HG03442 (cell line): Measurements from ENCODE around the gene RAB3GAP2.
A peak's percentile ranks its signal among the peaks of the same experiment; 100 is the strongest.
"Not testable (repeated sequence)": the region's sequence is repeated elsewhere in the genome, so short reads cannot be mapped to it uniquely, and the experiment has no call there.

Experiments used
- ATAC-seq: cut with Tn5 transposase; IDR thresholded peaks from one replicate; pipeline ENCODE4 v1.9.1; 2021; ENCODE audit warnings: mild to moderate bottlenecking, moderate library complexity; ENCODE audit not compliant: unreplicated experiment

The RAB3GAP2 gene, protein sequence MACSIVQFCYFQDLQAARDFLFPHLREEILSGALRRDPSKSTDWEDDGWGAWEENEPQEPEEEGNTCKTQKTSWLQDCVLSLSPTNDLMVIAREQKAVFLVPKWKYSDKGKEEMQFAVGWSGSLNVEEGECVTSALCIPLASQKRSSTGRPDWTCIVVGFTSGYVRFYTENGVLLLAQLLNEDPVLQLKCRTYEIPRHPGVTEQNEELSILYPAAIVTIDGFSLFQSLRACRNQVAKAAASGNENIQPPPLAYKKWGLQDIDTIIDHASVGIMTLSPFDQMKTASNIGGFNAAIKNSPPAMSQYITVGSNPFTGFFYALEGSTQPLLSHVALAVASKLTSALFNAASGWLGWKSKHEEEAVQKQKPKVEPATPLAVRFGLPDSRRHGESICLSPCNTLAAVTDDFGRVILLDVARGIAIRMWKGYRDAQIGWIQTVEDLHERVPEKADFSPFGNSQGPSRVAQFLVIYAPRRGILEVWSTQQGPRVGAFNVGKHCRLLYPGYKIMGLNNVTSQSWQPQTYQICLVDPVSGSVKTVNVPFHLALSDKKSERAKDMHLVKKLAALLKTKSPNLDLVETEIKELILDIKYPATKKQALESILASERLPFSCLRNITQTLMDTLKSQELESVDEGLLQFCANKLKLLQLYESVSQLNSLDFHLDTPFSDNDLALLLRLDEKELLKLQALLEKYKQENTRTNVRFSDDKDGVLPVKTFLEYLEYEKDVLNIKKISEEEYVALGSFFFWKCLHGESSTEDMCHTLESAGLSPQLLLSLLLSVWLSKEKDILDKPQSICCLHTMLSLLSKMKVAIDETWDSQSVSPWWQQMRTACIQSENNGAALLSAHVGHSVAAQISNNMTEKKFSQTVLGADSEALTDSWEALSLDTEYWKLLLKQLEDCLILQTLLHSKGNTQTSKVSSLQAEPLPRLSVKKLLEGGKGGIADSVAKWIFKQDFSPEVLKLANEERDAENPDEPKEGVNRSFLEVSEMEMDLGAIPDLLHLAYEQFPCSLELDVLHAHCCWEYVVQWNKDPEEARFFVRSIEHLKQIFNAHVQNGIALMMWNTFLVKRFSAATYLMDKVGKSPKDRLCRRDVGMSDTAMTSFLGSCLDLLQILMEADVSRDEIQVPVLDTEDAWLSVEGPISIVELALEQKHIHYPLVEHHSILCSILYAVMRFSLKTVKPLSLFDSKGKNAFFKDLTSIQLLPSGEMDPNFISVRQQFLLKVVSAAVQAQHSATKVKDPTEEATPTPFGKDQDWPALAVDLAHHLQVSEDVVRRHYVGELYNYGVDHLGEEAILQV (N-terminal part only)

DNA sequence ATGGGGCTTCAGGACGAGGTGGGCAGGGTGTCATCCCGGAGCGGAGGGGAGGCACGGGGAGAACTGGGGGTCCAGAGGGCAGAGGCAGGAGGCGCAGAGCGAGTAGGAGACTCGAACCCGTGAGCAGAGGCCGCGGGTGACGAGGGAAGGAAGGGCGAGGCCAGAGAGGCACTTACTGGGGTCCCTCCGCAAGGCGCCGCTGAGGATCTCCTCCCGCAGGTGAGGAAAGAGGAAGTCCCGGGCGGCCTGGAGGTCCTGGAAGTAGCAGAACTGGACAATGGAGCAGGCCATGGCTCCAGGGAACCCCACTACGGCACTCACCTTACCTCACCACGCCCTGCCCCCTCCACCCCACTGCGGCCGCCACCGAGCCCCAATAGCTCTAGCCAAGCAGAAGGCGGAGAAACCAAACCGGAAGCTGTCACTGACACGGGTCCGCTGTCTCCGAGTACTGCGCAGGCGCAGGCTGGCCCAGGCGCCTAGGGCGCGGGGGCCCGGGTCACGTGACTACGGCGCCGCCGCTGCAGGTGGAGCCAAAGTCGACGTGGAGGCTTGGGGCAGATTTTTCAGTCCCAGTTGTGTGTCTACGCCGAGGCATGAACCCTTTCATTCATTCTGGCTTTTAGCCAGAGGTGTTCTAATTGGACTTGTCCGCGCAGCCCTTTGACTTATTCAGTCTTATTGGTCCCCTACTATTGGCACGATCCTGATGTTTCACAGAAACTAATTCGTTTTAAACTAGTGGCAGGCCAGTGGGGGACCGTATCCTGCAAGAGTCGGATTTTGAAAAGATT lies at the start of gene RAB3GAP2:
TSS of gene RAB3GAP2 (minus strand) at position 407 of the 794 bp plus-strand sequence. CDS start at position 291, 116 bp downstream.
- peak; percentile 96 for ATAC-seq

DNA sequence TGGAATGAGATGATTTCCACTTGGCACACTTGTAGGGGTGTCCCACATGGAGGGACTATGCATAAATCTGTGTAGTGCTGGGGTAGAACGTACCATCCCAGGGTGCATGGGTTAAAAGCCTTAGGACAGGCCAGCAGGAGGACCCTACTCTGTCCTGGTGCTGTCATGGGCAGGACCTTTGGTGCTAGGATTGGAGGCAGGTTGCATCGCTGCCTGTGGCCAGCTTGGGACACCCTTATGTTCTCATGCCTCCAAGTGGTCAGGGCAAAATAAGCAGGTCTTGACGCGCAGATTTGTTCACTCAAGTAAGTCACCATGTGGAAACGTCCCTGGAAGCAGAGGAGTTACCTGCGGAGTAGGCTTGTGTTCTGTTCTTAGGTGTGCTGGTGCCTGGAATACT lies 49.5 kb upstream of the RAB3GAP2 start:
- ATAC-seq, result no peak

DNA sequence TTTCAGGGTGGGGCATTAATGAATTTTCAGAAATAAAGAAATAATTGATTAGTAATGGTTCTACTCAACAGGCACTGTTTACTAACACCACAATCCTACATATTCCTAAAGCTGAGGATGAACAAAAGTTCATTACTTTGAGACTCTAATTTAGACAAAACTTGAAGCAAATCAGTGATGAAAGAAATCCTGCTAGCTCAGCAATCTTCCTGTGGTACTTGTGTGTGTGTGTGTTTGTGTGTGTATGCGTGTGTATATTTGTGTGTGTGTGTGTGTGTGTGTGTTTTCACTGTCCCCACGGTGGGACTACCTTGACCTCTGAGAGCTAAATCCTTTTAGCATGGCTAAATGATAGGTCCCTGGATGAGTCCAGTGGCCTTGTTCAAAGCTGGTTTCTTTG lies 48.5 kb upstream of the RAB3GAP2 start:
- no peak for ATAC-seq

DNA sequence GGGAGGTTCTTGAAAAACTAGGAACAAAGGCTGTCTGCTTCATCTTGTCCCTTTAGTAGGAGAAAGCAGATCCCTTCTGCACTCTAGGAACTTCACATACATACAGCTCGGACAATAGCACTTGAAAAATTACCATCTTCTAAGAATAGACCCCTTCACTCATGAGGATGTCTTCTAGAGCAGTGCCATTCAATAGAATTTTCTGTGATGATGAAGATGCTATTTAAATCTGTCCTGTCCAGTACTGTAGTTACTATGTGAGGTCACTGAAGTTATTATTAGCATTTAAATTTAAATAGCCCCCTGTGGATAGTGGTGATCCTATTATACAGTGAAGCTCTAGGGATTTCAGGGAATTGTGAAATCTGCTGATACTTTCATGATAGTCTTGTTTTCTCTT lies 46.4 kb upstream of the RAB3GAP2 start:
- no peak for ATAC-seq

DNA sequence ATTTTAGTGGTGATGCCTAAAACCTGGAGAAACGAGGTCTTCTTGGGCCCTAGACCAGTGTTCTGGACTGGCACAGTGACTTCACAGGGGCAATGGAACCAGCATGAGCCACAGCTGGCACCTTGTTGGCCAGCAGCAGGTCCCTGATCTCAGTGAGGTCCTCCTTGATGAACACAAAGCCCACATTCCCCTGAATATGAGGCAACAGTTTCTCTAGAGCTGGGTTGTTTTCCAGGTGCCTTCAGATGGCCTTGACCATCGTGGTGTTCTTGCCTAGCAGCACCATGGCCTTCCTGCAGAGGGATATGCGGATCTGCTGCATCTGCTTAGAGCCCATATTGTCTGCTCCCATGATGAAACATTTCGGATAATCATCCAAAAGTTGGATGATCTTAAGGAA lies 44.9 kb upstream of the RAB3GAP2 start:
- ATAC-seq, result no peak

DNA sequence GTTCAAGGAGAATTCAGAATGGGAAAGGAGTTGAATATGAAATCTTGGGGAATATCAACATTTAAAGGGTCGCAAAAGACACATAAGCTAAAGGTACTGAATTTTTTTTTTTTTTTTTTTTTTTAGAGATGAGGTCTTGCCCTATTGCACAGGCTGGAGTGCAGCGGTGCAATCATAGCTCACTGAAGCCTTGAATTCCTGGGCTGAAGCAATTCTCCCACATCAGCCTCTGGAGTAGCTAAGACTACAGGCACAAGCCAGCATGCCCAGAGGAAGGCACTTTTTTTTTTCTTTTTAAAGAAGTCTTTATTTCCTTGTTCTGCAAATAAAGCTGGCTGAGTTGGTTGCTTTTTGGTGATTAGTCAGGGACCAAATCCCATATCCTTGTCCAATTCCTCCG lies 44.1 kb upstream of the RAB3GAP2 start:
- ATAC-seq, result no peak

DNA sequence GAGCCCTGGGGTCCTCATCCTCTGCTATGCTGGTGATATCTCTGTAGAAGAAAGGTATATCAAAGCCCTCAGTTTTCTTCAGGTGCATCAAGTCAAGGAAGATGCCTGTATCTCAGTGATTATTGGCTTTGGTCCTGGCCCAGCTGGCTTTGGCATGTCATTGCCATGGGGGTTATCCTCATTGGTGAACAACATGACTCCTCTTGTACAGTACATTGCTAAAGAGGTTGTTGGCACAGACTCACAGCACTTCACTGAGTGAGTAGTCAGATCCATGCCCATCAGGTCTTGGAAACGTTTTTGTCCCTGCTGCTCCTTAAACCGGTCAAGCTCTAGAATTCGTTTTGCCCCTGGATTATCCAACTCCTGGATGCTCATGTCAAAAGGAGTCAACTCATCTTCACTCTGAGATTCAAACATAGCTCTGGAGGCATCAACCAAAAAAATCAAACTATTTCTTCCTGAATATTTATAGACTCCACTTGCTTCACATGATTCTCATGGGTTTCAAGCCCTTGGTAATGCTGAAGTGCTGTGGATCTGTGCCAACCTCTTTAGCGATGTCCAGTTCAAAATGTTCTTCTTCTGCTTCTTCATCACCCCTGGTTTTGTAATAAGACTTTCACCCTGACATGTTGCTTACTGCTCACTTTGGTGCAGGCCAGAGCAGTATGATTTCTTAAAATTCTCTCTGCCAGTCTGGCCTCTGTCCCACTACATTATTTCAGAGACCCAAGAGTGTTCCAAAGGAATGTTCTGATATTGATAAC lies 43.0 kb upstream of the RAB3GAP2 start:
- no peak for ATAC-seq

DNA sequence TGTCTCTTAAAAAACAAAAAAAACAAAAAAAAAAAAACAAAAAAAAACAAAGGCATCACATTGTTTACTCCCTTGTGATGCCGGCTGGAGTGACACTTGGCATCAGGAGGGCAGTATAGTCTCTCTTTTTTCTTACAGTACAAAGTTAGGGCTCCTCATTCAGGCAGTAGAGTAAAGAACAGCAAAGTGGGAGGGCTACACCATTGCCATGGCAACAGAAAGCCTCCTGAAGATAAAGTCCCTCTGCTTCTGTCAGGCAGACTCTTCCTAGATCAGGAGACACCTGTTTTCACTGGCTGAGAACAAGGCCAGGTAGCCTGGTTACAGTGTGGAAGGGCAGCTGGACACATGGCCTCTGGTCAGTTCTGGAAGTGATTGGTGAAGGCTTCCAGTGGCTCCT lies 41.3 kb upstream of the RAB3GAP2 start:
- ATAC-seq, result no peak

DNA sequence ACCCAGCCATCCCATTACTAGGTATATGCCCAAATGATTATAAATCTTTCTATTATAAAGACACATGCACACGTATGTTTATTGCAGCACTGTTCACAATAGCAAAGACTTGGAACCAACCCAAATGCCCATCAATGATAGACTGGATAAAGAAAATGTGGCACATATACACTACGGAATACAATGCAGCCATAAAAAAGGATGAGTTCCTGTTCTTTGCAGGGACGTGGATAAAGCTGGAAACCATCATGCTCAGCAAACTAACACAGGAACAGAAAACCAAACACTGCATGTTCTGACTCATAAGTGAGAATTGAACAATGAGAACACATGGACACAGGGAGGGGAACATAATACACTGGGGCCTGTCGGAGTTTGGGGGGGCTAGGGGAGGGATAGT lies 37.9 kb upstream of the RAB3GAP2 start:
- not testable (repeated sequence) for ATAC-seq

DNA sequence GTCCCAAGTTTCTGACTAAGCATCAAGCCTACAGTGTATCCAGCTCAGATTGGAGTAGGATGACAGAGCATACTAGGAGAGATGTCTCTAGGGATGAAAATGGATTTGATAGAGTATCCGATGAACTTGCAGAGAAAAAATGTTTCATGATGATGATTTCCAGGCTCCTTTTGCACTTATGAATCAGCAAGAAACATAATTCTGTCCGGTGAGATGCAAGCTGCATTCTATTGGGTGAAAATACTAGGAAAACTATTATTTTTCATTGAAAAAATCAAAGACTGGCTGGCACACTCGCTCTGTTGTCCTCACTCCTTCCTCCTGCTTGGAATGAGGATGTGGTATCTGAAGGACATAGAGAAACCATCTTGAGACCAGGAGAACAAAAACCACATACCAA lies 35.4 kb upstream of the RAB3GAP2 start:
- ATAC-seq, result no peak

DNA sequence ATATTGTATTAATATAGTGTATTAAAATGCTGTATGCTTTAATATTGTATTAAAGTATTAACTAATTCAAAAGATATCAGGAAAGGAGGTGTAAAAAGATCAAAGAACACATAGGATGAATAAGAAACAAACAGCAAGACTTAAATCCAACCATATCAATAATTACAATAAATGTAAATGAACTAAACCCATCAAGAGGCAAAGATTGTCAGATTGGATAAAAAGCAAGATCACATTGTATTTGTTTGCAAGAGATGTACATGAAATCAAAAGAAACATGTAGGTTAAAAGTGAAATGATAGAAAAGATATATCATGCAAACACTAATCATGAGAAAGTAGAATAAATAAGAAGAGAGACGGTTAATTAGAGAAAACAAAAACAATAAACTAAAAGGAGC lies 34.1 kb upstream of the RAB3GAP2 start:
- no peak for ATAC-seq

DNA sequence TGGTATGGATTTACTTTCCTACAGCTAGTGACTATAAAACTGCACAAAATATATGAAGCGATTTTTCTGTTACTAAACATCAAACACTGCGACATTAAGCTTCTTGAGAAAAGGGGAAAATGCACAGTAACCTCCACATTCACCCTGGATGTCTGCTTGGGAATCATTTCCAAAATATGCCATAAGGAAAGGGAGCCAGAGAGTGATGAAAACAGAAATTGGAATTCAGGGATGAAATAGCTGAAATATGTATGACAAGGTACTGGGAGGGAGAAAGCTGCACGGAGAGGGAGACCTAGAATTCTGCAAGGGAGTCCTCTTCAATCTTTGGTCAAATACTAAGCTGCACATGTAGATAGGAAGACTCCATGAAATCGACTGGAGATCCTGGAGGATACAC lies 31.6 kb upstream of the RAB3GAP2 start:
- ATAC-seq, result no peak

DNA sequence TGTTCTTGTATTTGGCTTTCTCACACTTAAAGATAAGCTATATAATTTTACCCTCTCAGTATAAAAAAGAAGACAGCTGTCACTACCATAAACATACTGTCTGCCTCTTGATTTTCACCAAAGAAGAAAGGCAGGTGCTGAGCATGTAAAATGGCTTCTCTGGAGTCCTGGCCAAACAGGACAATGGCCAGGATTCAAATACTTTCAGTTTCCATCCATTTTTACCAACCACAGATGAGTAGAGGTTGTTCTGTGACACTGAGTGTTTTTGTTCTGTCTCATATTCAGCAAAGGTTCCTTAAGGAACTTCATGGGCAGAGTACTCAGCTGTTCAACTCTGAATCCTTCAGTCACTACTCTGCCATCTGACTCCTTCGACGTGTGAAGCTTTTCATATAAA lies 29.4 kb upstream of the RAB3GAP2 start:
- no peak for ATAC-seq

DNA sequence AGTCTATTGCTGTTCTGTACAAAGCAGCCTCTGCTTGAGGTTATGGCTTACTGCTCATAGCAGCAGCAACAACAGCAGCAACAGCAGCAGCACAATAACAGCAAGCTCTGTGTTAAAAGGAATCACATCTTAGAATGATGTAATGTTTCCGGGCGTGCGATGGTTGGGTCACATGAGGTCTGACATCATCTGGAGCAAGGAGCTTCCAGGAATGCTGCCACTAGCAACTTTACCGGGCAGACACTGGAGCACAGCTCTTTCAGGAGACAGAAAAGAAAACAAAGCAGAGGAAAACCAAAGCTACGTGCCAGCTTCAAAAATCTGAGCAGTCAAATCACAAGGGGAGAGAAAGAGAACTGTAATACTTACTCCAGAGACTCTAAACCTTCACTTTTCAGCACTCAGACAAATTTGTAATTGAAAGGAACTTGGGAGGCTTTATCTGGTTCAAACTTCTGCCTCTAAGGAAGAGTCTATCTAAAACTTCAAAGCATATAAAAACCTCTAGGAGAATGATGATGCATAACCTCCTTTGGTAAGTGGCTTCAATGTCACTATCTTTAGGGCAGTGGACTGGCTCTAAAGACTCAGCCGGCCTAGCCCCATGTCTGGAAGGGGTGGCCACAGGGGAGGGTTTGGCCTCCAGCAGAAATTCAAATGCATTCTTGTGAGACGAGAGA lies 28.3 kb upstream of the RAB3GAP2 start:
- ATAC-seq, result no peak

DNA sequence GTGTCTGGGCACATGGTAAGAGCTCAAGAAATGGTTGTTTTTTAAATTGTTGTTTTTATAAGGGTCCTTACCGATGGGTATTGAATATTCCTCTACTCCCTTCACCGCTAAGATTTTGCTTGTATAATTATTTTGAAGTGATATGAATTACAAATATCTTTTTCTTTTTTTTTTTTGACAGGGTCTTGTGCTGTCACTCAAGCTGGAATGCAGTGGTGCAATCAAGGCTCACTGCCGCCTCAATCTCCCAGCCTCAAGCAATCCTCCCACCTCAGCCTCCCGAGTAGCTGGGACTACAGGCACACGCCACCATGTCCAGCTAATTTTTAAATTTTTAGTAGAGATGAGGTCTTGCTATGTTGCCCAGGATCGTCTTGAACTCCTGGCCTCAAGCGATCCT lies 27.1 kb upstream of the RAB3GAP2 start:
- no peak for ATAC-seq

DNA sequence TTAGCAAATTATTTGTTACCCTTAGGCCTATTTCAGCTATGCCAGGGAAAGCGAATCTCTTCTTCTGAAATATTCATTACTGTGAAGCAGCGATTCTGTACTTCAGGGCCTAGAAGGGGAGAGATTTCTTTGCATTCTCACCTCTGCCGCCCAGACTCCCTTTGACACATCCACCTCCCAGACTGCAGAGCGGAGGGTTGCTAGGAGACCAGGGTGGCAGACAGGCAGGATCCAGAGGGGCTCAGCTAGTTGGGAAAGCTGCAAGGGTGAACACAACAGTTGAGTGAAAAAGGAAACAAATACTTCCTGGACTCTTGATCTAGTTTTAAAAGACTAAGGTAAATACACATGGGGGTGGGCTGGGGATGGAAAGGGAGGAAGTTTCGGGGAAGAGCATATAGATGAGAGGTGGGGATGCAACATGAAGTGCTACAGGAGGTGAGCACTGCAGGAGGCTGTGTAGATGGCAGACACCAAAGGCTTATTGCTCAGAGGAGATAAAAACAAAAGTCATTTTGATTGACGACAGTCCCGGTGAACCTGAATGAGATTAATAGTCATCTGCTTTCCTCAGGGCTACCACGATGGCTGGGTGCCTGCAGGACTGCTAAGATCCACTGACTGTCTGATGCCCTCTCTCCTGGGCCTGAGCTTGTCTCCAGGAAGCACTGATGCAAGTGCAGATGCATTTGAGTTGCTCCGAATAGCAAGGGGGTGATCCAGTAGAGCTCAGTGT lies 26.4 kb upstream of the RAB3GAP2 start:
- ATAC-seq, result no peak

DNA sequence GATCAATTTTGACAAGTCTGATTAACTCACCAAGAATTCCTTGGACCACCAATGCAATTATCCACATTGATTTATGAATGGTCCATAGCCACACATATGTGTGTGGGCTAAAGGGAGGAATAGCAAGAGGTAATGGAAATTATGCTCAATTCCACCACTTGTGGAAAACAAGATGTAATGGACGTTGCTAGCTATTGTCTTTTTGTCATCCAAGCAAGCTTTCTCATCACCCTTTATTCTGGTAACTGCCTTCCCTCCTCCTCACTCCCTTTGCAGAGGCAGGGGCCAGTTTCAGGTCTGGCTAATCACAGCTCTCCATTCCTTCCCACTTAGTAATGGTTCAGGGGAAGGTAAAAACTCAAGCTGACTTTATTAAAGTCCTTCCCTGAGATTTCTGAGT lies 24.7 kb upstream of the RAB3GAP2 start:
- ATAC-seq, result no peak

DNA sequence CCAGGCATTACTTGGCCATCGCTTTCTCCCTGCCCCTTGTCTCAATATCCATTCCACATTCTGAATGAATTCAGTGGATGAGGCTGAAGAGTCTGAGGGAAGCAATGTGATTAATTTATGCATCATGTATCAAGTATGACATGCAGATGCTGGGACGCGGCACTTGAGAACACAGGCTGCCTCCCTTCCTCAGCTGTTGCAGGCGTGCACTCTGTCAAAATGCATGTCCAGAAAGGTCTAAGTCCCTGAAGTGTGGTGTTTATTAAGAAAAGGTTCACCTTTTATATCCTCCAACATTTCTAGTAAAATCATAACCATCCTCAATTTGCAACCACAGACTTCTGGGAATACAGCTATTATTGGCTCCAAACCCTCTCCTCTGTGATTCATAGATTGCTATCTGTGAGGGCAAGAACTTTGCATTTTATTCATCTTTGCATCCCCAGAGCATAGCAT lies 22.6 kb upstream of the RAB3GAP2 start:
- no peak for ATAC-seq
